HEK293T (cell line): ENCODE measurements around the gene CENPL.

Experiments
- CTCF ChIA-PET: fragments of 350-600 bp; formaldehyde crosslinking; extraction: SDS; loops from one replicate; lab custom pipeline; 2021; ENCODE audit warnings: antibody characterized with exemption, inconsistent platforms; lab: Yijun Ruan, JAX
- POLR2A ChIA-PET: fragments of 350-600 bp; formaldehyde crosslinking; extraction: SDS; loops from one replicate; lab custom pipeline; 2020; ENCODE audit warnings: antibody characterized with exemption, inconsistent platforms; lab: Yijun Ruan, JAX
- DNase-seq: peaks from one replicate; pipeline ENCODE4 v3.0.0; 2012; ENCODE audit warnings: mixed read lengths; ENCODE audit errors: extremely low spot score
- ARNT ChIP-seq: fragments of 450-650 bp; IDR thresholded peaks from 2 replicates; pipeline ENCODE4 v1.6.1; 2017; ENCODE audit warnings: mild to moderate bottlenecking
- BHLHE40 ChIP-seq: fragments of 450-650 bp; IDR thresholded peaks from 2 replicates; pipeline ENCODE4 v1.6.1; 2016; ENCODE audit warnings: mild to moderate bottlenecking, moderate library complexity, borderline replicate concordance
- CTBP1 ChIP-seq: fragments of 450-650 bp; IDR thresholded peaks from 2 replicates; pipeline ENCODE4 v1.6.1; 2016; ENCODE audit warnings: borderline replicate concordance
- ELF4 ChIP-seq: fragments of 450-650 bp; IDR thresholded peaks from 2 replicates; pipeline ENCODE4 v1.6.1; 2017; ENCODE audit warnings: antibody characterized with exemption
- FOXA1 ChIP-seq: fragments of 450-650 bp; IDR thresholded peaks from 2 replicates; pipeline ENCODE4 v1.6.1; 2016; ENCODE audit warnings: mild to moderate bottlenecking
- FOXK2 ChIP-seq: fragments of 450-650 bp; IDR thresholded peaks from 2 replicates; pipeline ENCODE4 v1.6.1; 2016; ENCODE audit warnings: mild to moderate bottlenecking
- FOXM1 ChIP-seq: fragments of 450-650 bp; IDR thresholded peaks from 2 replicates; pipeline ENCODE4 v1.6.1; 2017; ENCODE audit warnings: mild to moderate bottlenecking, borderline replicate concordance
- HDGF ChIP-seq: fragments of 450-650 bp; IDR thresholded peaks from 2 replicates; pipeline ENCODE4 v1.6.1; 2017; ENCODE audit warnings: antibody characterized with exemption, borderline replicate concordance
- L3MBTL2 ChIP-seq: fragments of 450-650 bp; conservative IDR thresholded peaks from 2 replicates; pipeline ENCODE4 v1.6.1; 2016; ENCODE audit warnings: mild to moderate bottlenecking
- LEF1 ChIP-seq: fragments of 450-650 bp; IDR thresholded peaks from 2 replicates; pipeline ENCODE4 v1.6.1; 2017; ENCODE audit warnings: mild to moderate bottlenecking, borderline replicate concordance
- NFRKB ChIP-seq: fragments of 450-650 bp; IDR thresholded peaks from 2 replicates; pipeline ENCODE4 v1.6.1; 2016; ENCODE audit warnings: mild to moderate bottlenecking, moderate library complexity
- PKNOX1 ChIP-seq: fragments of 450-650 bp; IDR thresholded peaks from 2 replicates; pipeline ENCODE4 v1.6.1; 2016
- SP1 ChIP-seq: fragments of 450-650 bp; IDR thresholded peaks from 2 replicates; pipeline ENCODE4 v1.6.1; 2017
- SUZ12 ChIP-seq: fragments of 450-650 bp; IDR thresholded peaks from 2 replicates; pipeline ENCODE4 v1.6.1; 2016; ENCODE audit warnings: mild to moderate bottlenecking
- TARDBP ChIP-seq: fragments of 450-650 bp; IDR thresholded peaks from 2 replicates; pipeline ENCODE4 v1.6.1; 2016
- ZNF384 ChIP-seq: fragments of 450-650 bp; IDR thresholded peaks from 2 replicates; pipeline ENCODE4 v1.6.1; 2016

Gene CENPL

DNA sequence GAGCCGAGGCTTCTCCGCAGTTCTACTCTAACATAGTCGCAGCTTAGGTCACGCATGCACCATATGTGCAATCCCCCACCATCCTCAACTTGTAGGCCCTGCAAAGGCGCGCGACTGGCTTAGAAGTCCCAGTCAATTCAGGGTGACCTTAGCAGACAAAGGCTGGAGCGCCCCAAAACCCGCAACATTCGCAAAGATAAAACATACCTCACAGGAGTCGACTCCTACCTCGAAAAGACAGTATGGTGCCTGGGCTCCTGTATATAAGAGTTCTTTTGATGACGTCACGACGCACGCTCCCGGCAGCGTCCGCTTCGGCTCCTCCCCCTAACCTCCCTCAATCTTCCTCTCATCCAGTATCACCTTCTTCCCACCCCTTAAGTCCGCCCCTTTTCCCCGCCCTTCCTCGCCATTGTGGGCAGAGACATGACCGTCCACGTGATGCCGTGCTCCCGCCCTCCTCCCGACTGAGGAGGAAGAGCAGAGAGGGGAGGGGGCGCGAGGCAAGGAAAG lies 43.1 kb upstream of the CENPL start, which contains the start of gene GAS5:
GAS5 (minus strand) TSS at position 237 of the 513 bp plus-strand sequence.
- ChIA-PET POLR2A (interaction anchor here (0.6 to 2.4 kb wide), 20 partner anchors 8 to 931 kb away, joined by 3 to 12 read pairs (median 4); partner anchors contain the start of genes DARS2 and KLHL20), CTCF (no interaction called here)
- no peak for TF ChIP-seq FOXM1
- TF ChIP-seq PKNOX1: peak; percentile 84
- no peak for TF ChIP-seq SP1
- TF ChIP-seq BHLHE40: no peak
- TF ChIP-seq ZNF384: no peak
- TF ChIP-seq ARNT: peak; percentile 47; the same call in 1 of the 2 replicates
- TF ChIP-seq NFRKB: peak; percentile 75
- TF ChIP-seq LEF1: no peak
- no peak for TF ChIP-seq FOXA1
- TF ChIP-seq FOXK2: no peak
- no peak for TF ChIP-seq SUZ12
- TF ChIP-seq CTBP1: no peak
- peak; percentile 99 for TF ChIP-seq ELF4
- peak; percentile 55; the same call in 1 of the 2 replicates for TF ChIP-seq L3MBTL2
- no peak for TF ChIP-seq TARDBP
- 0 out of 2 replicates have a peak, but pooled peaks have one; percentile 14 for TF ChIP-seq HDGF
- peak; percentile 99 for DNase-seq

- ChIA-PET POLR2A (interaction anchor here (0.7 to 2.4 kb wide), 8 partner anchors 10 to 437 kb away, joined by 3 to 12 read pairs (median 6); no protein-coding TSS in a partner anchor), CTCF (no interaction called here)
- TF ChIP-seq FOXA1 (no peak), L3MBTL2 (0 out of 2 replicates have a peak, but pooled peaks have one; percentile 16), TARDBP (no peak), PKNOX1 (no peak), CTBP1 (no peak), ELF4 (no peak)
- DNase-seq: no peak
These were observed 42.6 kb upstream of the CENPL start for GRCh38 chr1:173867141-173867752.

- ChIA-PET CTCF (no interaction called here), POLR2A (no interaction called here)
- no peak for DNase-seq
- TF ChIP-seq ARNT (no peak), FOXM1 (no peak), NFRKB (no peak), TARDBP (no peak), SP1 (no peak), L3MBTL2 (no peak), SUZ12 (no peak), FOXK2 (no peak), BHLHE40 (no peak)
These were observed 41.9 kb upstream of the CENPL start for GRCh38 chr1:173866413-173867115.

GRCh38 chr1:173865468-173866164 lies 40.9 kb upstream of the CENPL start:
- ChIA-PET POLR2A (interaction anchor here (0.6 to 1.3 kb wide), 3 partner anchors 17 to 157 kb away, joined by 3 to 4 read pairs (median 3); partner anchors contain the start of gene DARS2), CTCF (no interaction called here)
- DNase-seq: no peak
- TF ChIP-seq TARDBP: no peak
- TF ChIP-seq L3MBTL2: no peak
- TF ChIP-seq NFRKB: no peak
- no peak for TF ChIP-seq ARNT
- no peak for TF ChIP-seq ZNF384
- TF ChIP-seq FOXK2: no peak
- no peak for TF ChIP-seq FOXA1
- no peak for TF ChIP-seq SUZ12
- no peak for TF ChIP-seq ELF4

- DNase-seq: no peak
- TF ChIP-seq NFRKB (0 out of 2 replicates have a peak, but pooled peaks have one; percentile 18), L3MBTL2 (no peak)
- ChIA-PET POLR2A (interaction anchor here (1.6 kb wide), 2 partner anchors 10 to 40 kb away, joined by 5 read pairs; partner anchors contain the start of gene DARS2), CTCF (no interaction called here)
These were observed 39.6 kb upstream of the CENPL start for GRCh38 chr1:173864179-173864867.
